ENCODE results near the gene PSEN2. TPM values are rescaled to one million over a fixed set of nuclear protein-coding genes. Genes with fewer than 3 reads are reported as not detected.
A peak's percentile ranks its signal among the peaks of the same experiment; 100 is the strongest.

The PSEN2 gene
- total RNA-seq, 1 donor from 2014 or later, result 25.2 TPM

GRCh38 chr1:226863446-226863845, 7.0 kb upstream of the PSEN2 start:
- DNase-seq (ENCODE audit: extremely low read depth, low read depth, low spot score), result no peak

- DNase-seq (ENCODE audit: extremely low read depth, low read depth, low spot score), result no peak
Measured at GRCh38 chr1:226864311-226864710, 6.1 kb upstream of the PSEN2 start.

DNA sequence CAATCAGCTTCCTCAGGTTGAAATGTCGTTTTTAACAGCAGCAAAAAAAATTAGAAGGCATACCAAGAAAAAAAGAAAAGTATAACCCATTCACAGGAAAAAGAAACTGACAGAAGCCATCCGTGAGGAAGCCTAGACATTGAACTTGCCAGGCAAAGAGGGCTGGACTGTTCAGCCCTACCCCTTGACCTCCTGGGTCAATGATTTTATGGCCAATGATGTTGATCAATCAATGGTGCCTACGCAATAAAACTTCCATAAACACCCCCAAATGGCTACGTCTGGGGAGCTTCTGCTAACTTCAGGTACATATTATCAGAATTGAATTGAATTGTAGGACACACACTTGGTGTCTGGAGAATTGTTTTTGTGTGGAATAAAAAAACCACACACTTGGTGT, 4.8 kb upstream of the PSEN2 start:
- DNase-seq (ENCODE audit: extremely low read depth, low read depth, low spot score), result no peak

DNA sequence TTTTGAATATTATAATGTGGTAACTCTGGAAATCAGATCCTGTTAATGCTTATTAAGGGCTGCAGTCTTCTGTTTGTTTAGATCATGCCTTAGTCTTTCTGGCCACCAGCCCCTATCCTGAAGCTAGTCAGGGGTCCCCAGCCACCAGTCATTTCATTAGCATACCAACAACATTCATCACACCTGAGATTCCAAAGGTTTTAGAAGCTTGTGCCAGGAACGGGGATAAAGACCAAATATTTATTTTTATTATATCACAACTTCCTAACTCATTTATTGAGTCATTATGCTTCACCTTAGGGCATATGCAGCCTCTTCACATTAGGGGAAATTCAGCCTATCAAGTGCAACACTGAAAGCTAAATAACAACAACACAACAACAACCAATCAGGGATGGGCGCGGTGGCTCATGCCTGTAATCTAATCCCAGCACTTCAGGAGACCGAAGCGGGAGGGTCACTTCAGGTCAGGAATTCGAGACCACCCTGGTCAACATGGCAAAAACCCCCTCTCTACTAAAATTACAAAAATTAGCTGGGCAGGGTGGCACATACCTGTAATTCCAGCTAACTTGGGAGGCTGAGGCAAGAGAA, 2.9 kb upstream of the PSEN2 start:
- DNase-seq (ENCODE audit: extremely low read depth, low read depth, low spot score), result no peak

- no peak for DNase-seq (ENCODE audit: extremely low read depth, low read depth, low spot score)
Measured at GRCh38 chr1:226868726-226869125, 1.7 kb upstream of the PSEN2 start.

DNA sequence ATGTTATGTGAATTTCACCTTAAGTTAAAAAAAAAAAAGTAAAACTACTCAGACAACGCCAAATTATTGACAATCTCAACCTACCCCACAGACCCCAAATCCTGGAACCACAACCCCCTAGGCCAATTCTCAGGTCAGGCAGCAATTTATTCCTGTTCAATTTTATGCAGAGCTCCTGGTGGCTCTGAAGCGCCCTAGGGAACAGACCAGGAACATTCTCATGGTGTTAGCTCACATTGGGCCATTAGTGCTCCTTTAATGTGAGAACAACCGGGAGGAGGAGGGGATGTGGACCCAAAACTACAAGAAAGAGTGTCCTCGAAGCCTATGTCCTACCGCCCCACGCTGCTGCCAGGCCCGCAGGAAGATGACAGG, 403 bp upstream of the PSEN2 start:
- DNase-seq (ENCODE audit: extremely low read depth, low read depth, low spot score), result no peak

- no peak for DNase-seq (ENCODE audit: extremely low read depth, low read depth, low spot score)
Measured at GRCh38 chr1:226871636-226872327, 1.4 kb downstream of the PSEN2 start.

GRCh38 chr1:226872437-226872836, 2.0 kb downstream of the PSEN2 start:
- peak; percentile 34 for DNase-seq (ENCODE audit: extremely low read depth, low read depth, low spot score)

DNA sequence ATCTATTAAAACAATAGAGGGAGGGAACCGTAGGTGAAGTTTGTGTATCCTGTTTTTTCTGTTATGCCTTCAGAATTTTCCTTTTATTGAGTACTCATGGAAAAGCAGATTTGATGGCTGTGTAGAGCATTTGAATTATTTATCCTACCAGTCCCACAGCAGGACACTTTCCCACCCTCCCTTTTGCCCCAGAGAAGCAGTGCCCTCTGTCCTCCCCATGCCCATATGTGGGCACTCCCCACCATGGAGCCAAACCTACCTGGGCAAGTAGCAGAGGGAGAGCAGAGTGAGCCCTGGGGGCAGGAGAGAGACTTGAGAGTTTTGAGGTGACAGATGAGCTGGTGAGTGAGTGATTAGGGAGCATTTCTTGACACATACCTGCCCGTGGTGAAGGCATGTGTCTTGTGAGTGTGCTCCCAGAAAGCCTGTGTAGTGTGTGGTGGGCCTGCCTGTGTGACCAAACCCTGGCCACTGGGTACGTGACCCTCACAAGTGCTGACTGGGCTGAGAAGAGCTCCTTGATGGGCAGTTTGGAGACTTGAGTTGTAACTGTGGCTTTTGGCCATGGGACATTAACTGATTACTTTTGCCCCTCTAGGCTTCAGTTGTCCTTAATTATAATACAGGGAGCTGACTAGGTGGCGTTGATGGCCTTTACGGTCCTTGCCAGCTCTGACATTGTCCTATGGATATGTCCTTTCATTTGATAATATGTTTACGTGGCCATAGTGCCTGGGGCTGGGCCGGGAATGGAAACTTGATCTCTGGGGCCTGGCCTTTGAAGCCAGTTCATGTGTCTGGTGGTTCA, 3.6 kb downstream of the PSEN2 start:
- DNase-seq (ENCODE audit: extremely low read depth, low read depth, low spot score), result no peak

GRCh38 chr1:226874579-226875425, 4.4 kb downstream of the PSEN2 start:
- DNase-seq (ENCODE audit: extremely low read depth, low read depth, low spot score), result no peak

GRCh38 chr1:226875641-226876295, 5.4 kb downstream of the PSEN2 start:
- DNase-seq (ENCODE audit: extremely low read depth, low read depth, low spot score), result no peak

DNA sequence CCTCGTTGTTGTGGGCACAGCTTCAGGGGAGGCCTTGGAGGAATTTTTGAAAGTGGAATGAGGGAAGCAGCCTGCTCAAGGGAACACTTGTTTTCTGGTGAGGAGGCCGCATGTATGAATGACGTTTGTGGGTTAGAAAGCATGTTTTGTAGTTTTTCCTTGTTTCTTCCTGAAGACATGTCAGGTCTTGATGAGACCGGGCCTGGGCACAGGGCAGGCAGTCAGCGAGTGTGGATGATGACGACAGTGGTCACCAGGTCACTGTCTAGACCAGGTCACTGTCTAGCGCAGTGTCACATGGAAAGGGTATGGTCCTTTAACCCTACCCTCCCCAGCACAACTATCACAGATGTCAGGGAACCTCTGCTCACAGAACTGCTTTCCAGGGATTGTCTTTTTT, 7.3 kb downstream of the PSEN2 start:
- DNase-seq (ENCODE audit: extremely low read depth, low read depth, low spot score), result no peak

DNA sequence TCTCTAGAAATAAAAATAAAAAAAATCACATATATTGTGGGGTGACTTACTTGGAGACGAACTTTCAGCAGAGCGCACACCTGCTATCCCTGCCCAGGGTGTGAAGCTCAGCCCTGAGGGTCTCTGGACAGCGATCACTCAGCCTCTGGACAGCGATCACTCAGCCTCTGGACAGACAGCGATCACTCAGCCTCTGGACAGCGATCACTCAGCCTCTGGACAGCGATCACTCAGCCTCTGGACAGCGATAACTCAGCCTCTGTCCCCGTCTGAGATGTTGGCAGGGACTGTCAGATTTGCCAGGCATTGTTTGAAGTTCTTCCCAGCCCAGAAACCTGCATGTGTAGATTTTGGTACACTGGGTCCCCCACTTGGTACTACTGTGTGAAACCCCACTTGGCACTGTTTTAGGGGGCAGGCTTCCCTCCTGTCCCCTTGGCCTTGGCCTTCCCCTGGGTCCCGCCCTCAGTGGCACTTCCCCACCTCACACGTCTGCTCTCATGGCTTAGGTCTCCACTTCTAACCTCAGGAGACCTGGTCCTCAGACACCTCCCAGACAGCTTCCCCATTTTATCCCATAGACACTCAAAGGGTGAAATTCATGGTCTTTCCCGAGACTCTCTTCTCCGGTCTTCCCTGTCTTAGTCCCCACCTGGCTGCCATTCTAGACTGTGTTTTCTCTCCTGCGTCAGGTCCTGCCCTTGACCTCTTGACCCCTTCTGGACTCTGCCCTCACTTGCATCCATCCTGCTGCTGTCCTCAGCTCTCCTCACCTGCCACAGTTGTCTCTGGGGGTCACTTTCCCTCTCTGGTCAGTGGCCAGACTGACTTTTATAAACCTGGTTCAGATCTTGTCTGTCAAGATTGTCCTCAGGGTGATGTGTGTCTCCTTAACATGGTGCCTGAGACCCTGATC, 10.2 kb downstream of the PSEN2 start:
- DNase-seq (ENCODE audit: extremely low read depth, low read depth, low spot score), result no peak

- DNase-seq (ENCODE audit: extremely low read depth, low read depth, low spot score), result no peak
Measured at GRCh38 chr1:226881515-226882185, 11.2 kb downstream of the PSEN2 start.

- DNase-seq (ENCODE audit: extremely low read depth, low read depth, low spot score), result no peak
Measured at GRCh38 chr1:226882187-226882586, 11.8 kb downstream of the PSEN2 start.

DNA sequence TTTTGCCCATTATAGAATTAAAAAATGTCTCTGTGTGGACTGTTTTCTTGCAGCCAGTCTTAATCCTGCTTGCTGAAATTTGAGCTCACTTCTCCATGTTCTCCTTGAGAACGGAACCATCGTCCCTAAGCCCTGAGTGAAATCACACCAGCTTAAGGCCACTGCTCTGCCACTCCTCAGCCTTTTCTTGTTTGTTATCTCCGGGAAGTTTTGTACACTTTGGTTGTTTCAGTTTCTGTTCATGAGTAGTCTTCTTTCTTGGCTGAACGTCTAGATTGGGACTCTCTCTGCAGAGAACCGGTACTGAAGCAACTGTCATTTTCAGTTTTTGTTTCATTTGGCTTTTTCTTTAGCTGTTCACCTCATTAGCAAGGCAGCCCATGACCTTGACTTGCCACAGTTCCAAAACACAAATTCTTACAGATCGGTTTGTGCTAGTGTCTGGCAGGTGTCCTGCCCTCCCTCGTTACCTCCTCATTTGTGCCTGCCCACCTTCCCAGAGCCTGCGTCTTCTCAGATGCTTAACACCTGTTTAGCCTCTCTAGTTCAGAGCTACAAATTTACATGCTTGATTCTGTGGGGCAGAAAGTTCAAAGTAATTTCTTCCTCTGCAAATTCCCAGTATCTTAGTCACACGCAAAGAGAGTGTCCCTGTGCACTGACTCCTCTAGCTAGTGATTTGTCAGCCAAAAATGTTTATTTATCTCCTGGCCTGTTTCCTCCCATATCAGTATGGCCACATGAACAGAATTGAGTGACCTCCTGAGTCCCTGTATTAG, 12.4 kb downstream of the PSEN2 start:
- DNase-seq (ENCODE audit: extremely low read depth, low read depth, low spot score), result no peak

- DNase-seq (ENCODE audit: extremely low read depth, low read depth, low spot score), result no peak
Measured at GRCh38 chr1:226883630-226884029, 13.2 kb downstream of the PSEN2 start.

- DNase-seq (ENCODE audit: extremely low read depth, low read depth, low spot score), result no peak
Measured at GRCh38 chr1:226884116-226884625, 13.8 kb downstream of the PSEN2 start.
